H1 (cell line): ENCODE results near the gene PI4KA. TPM values are rescaled to one million over a fixed set of nuclear protein-coding genes. Genes with fewer than 3 reads are reported as not detected.

ENCODE experiments used
- CTCF ChIA-PET: fragments of 300-600 bp; sonication (Branson Sonifier 250); formaldehyde crosslinking; loops from one replicate; lab custom pipeline; 2021; ENCODE audit not compliant: partially characterized antibody; lab: Charles Lee
- POLR2A ChIA-PET: fragments of 300-600 bp; sonication (Branson Sonifier 250); formaldehyde crosslinking; loops from one replicate; lab custom pipeline; 2021; ENCODE audit warnings: inconsistent platforms; ENCODE audit not compliant: partially characterized antibody; lab: Charles Lee
- DNase-seq, 2 experiments: peaks; one replicate each; pipeline versions ENCODE4 v3.0.0 to v3.0.0-alpha.2; 2010 to 2022; ENCODE audit warnings: low spot score in 2 of 2, low read depth in 1 of 2, mixed read lengths in 1 of 2
- FAIRE-seq: peaks from 2 replicates; lab custom pipeline; 2011; peaks lifted over from hg19 to GRCh38; lab: Jason Lieb, UNC
- H2AFZ ChIP-seq: 2 replicates; pipeline ENCODE4 v1.8.1; 2012; ENCODE audit warnings: low read length, inconsistent platforms
- H2AK5ac ChIP-seq: 2 replicates; pipeline ENCODE4 v1.6.1; 2013; ENCODE audit warnings: low read depth, low read length
- H2BK120ac ChIP-seq: replicated peaks from 2 replicates; pipeline ENCODE3; 2013; ENCODE audit warnings: low read depth, low read length, inconsistent platforms
- H2BK12ac ChIP-seq: 2 replicates; pipeline ENCODE4 v1.6.1; 2013; ENCODE audit warnings: low read depth, low read length
- H2BK15ac ChIP-seq: 2 replicates; pipeline ENCODE4 v1.6.1; 2013; ENCODE audit warnings: low read length
- H2BK20ac ChIP-seq: 2 replicates; pipeline ENCODE4 v1.6.1; 2013; ENCODE audit warnings: low read length
- H2BK5ac ChIP-seq: 2 replicates; pipeline ENCODE4 v1.6.1; 2013; ENCODE audit warnings: low read depth, low read length
- H3K14ac ChIP-seq: 2 replicates; pipeline ENCODE4 v1.6.1; 2013; ENCODE audit warnings: inconsistent platforms; ENCODE audit not compliant: insufficient read length
- H3K18ac ChIP-seq: 2 replicates; pipeline ENCODE4 v1.6.1; 2013; ENCODE audit warnings: low read length; ENCODE audit errors: extremely low read depth
- H3K23ac ChIP-seq: 2 replicates; pipeline ENCODE4 v1.6.1; 2013; ENCODE audit warnings: inconsistent platforms; ENCODE audit not compliant: insufficient read length
- H3K23me2 ChIP-seq: 2 replicates; pipeline ENCODE4 v1.6.1; 2013; ENCODE audit warnings: low read depth, low read length
- H3K27ac ChIP-seq: 2 replicates; pipeline ENCODE4 v1.6.1; 2011; ENCODE audit warnings: low read depth, low read length, inconsistent platforms
- H3K27me3 ChIP-seq, 4 experiments: replicated peaks in 1 of 4; 1 replicate in 1 of 4; 2 replicates in 3 of 4; pipeline versions ENCODE4 v1.6.1 to v1.8.1; 2011 to 2013; ENCODE audit warnings: low read length in 3 of 4, mild to moderate bottlenecking in 3 of 4, inconsistent platforms in 2 of 4, mixed read lengths in 2 of 4, moderate library complexity in 1 of 4; ENCODE audit not compliant: control insufficient read depth in 3 of 4, insufficient read depth in 3 of 4; ENCODE audit errors: extremely low read depth in 1 of 4
- H3K36me3 ChIP-seq, 4 experiments: 2 replicates each; pipeline versions ENCODE4 v1.6.1 to v1.8.1; 2011 to 2013; ENCODE audit warnings: mild to moderate bottlenecking in 4 of 4, low read length in 3 of 4, moderate library complexity in 2 of 4, control low read depth in 1 of 4, inconsistent platforms in 1 of 4; ENCODE audit not compliant: insufficient read depth in 4 of 4, control insufficient read depth in 2 of 4
- H3K4ac ChIP-seq: replicated peaks from 2 replicates; pipeline ENCODE3; 2013; ENCODE audit warnings: low read length, low read depth, mixed read lengths, inconsistent platforms; ENCODE audit not compliant: insufficient read length
- H3K4me1 ChIP-seq, 4 experiments: replicated peaks in 1 of 4; 1 replicate in 1 of 4; 2 replicates in 3 of 4; pipeline versions ENCODE4 v1.6.1 to v1.8.1; 2011 to 2013; ENCODE audit warnings: low read length in 3 of 4, inconsistent platforms in 2 of 4, mixed read lengths in 1 of 4; ENCODE audit not compliant: insufficient read depth in 4 of 4, control insufficient read depth in 3 of 4
- H3K4me2 ChIP-seq, 2 experiments: 2 replicates each; pipeline versions ENCODE4 v1.6.1 to v1.8.1; 2011 to 2013; ENCODE audit warnings: low read depth in 2 of 2, low read length in 2 of 2, control low read depth in 1 of 2, inconsistent platforms in 1 of 2, mild to moderate bottlenecking in 1 of 2; ENCODE audit not compliant: insufficient read depth in 1 of 2
- H3K4me3 ChIP-seq, 4 experiments: fragments of 200-600, 300-600 bp in 1 of 4; sonication (generic), shearing (Covaris generic), sonication (Bioruptor Twin) in 1 of 4; 2 replicates each; pipeline versions ENCODE4 v1.5.1 to v1.8.1; 2011 to 2016; ENCODE audit warnings: low read length in 4 of 4, low read depth in 3 of 4, control low read depth in 2 of 4, inconsistent platforms in 2 of 4, mild to moderate bottlenecking in 2 of 4, mixed read lengths in 1 of 4, moderate library complexity in 1 of 4; ENCODE audit not compliant: insufficient read depth in 2 of 4; ENCODE audit errors: extremely low read depth in 1 of 4
- H3K56ac ChIP-seq: replicated peaks from 2 replicates; pipeline ENCODE3; 2013; ENCODE audit warnings: low read depth, mild to moderate bottlenecking, mixed read lengths, low read length, inconsistent platforms; ENCODE audit not compliant: insufficient read length
- H3K79me1 ChIP-seq: 2 replicates; pipeline ENCODE4 v1.6.1; 2013; ENCODE audit warnings: low read depth, low read length, control low read depth
- H3K79me2 ChIP-seq, 2 experiments: 2 replicates each; pipeline versions ENCODE4 v1.6.1 to v1.8.1; 2012 to 2013; ENCODE audit warnings: low read length in 2 of 2, mild to moderate bottlenecking in 2 of 2, inconsistent platforms in 1 of 2; ENCODE audit not compliant: insufficient read depth in 2 of 2, control insufficient read depth in 1 of 2
- H3K9ac ChIP-seq, 4 experiments: replicated peaks in 1 of 4; 1 replicate in 1 of 4; 2 replicates in 3 of 4; pipeline versions ENCODE4 v1.6.1 to v1.8.1; 2011 to 2013; ENCODE audit warnings: low read depth in 3 of 4, low read length in 3 of 4, control low read depth in 2 of 4, mild to moderate bottlenecking in 2 of 4, moderate library complexity in 2 of 4, inconsistent platforms in 1 of 4; ENCODE audit errors: extremely low read depth in 1 of 4
- H3K9me3 ChIP-seq, 2 experiments: 2 replicates each; pipeline versions ENCODE4 v1.6.1 to v1.8.1; 2012 to 2013; ENCODE audit warnings: mild to moderate bottlenecking in 2 of 2, moderate library complexity in 2 of 2, control low read depth in 1 of 2, inconsistent platforms in 1 of 2, low read depth in 1 of 2, low read length in 1 of 2, mixed read lengths in 1 of 2; ENCODE audit not compliant: insufficient read depth in 2 of 2
- H4K20me1 ChIP-seq, 2 experiments: replicated peaks in 1 of 2; 2 replicates each; pipeline versions ENCODE3 to v1.8.1; 2011 to 2013; ENCODE audit warnings: inconsistent platforms in 2 of 2, low read length in 2 of 2, mild to moderate bottlenecking in 1 of 2; ENCODE audit not compliant: insufficient read depth in 2 of 2, control insufficient read depth in 1 of 2
- H4K5ac ChIP-seq: 2 replicates; pipeline ENCODE4 v1.6.1; 2013; ENCODE audit warnings: low read length, low read depth, mixed read lengths, inconsistent platforms; ENCODE audit not compliant: insufficient read length
- H4K8ac ChIP-seq: 2 replicates; pipeline ENCODE4 v1.8.0; 2013; ENCODE audit warnings: mild to moderate bottlenecking, moderate library complexity, low read length, inconsistent platforms; ENCODE audit not compliant: insufficient read depth; ENCODE audit errors: extremely low read depth
- H4K91ac ChIP-seq: replicated peaks from 2 replicates; pipeline ENCODE3; 2013; ENCODE audit warnings: low read length, mixed read lengths, inconsistent platforms; ENCODE audit not compliant: insufficient read length
- CBX8 ChIP-seq: fragments of 300-800, 300-1000 bp; sonication (generic); IDR thresholded peaks from 2 replicates; pipeline ENCODE4 v1.7.1; 2016; ENCODE audit warnings: low read depth, low read length, borderline replicate concordance
- POLR2A ChIP-seq, 2 experiments: IDR thresholded peaks; 1 replicate in 1 of 2; 2 replicates in 1 of 2; pipeline ENCODE4 v1.6.1; 2011; ENCODE audit warnings: low read depth in 2 of 2, low read length in 2 of 2, mild to moderate bottlenecking in 2 of 2; ENCODE audit errors: control extremely low read depth in 1 of 2
- RNF2 ChIP-seq: fragments of 200-900, 300-1000 bp; sonication (generic); IDR thresholded peaks from 2 replicates; pipeline ENCODE4 v1.7.1; 2016; ENCODE audit warnings: borderline replicate concordance, low read depth, mild to moderate bottlenecking, antibody characterized with exemption, low read length; ENCODE audit not compliant: poor library complexity, severe bottlenecking; ENCODE audit errors: missing control alignments
- SP1 ChIP-seq: IDR thresholded peaks from 2 replicates; pipeline ENCODE4 v1.6.1; 2011; ENCODE audit warnings: low read depth, low read length
- SRF ChIP-seq: IDR thresholded peaks from 2 replicates; pipeline ENCODE4 v1.6.1; 2011; ENCODE audit warnings: mild to moderate bottlenecking, low read depth, low read length, moderate library complexity
- TAF7 ChIP-seq: optimal IDR thresholded peaks from 2 replicates; pipeline ENCODE3; 2011; ENCODE audit warnings: low read depth, mild to moderate bottlenecking, inconsistent platforms, low read length, moderate library complexity, borderline replicate concordance
- USF2 ChIP-seq: IDR thresholded peaks from 2 replicates; pipeline ENCODE4 v1.6.1; 2011; ENCODE audit warnings: low read length, improper control_type of control experiment
- WGBS, 2 experiments: shearing (Covaris generic) in 1 of 2; methylation state at CpG; one replicate each; pipeline versions ENCODE4 v1.1.6 to v1.1.7; 2013 to 2015; ENCODE audit warnings: low lambda C conversion rate in 2 of 2, mixed read lengths in 2 of 2, inconsistent platforms in 1 of 2, low coverage in 1 of 2, missing lambda C conversion rate in 1 of 2; ENCODE audit not compliant: insufficient replicate concordance in 2 of 2, insufficient coverage in 1 of 2, insufficient read length in 1 of 2; ENCODE audit errors: extremely low coverage in 1 of 2, missing lambda C conversion rate in 1 of 2; 5-methylcytosine and 5-hydroxymethylcytosine counted together
- polyA plus RNA-seq, 7 experiments: library from polyadenylated mRNA; depleted of rRNA in 3 of 7; stranded (reverse) in 5 of 7; unstranded in 2 of 7; fragments of >200 nt in 5 of 7; fragments of 200-250 nt in 2 of 7; gene quantifications; 1 replicate in 5 of 7; 2 replicates in 1 of 7; 4 replicates in 1 of 7; pipeline versions ENCODE4 v1.2.1 to v1.2.3, GENCODE V29; 2011 to 2013; ENCODE audit warnings: missing spikeins in 2 of 7, mixed read lengths in 2 of 7
- total RNA-seq: library from RNA; stranded (reverse); fragmentation: NEBNext Ultra II Directional; extraction: Animal tissue kit (Norgen Biotek cat#: 25700); gene quantifications from 2 replicates; pipeline ENCODE4 v1.2.1, GENCODE V29; 2021

PI4KA gene
- total and polyA plus RNA-seq, 2 of the 8 experiments (the other 6 are each of a cell fraction or from before 2014, with no cell fraction given) = 22.5 to 37.7 TPM

- ChIA-PET POLR2A (no interaction called here), CTCF (interaction anchor here (0.6 to 2.3 kb wide), 5 partner anchors 10 to 41 kb away, joined by 3 to 10 read pairs (median 5); partner anchors contain the start of gene SERPIND1)
- WGBS, 2 experiments = 91% methylated on average over 7 of the region's 7 CpGs; no CpG with 5 or more reads in 1 of the 2 experiments
- Histone ChIP-seq H3K23me2 (no peaks in the 10 kb centered on the region), H3K9ac (no peak overlapping the region), H3K56ac (no peak overlapping the region), H2BK5ac (no peak overlapping the region), H3K23ac (no peak overlapping the region), H4K8ac (no peak overlapping the region), H3K79me1 (no peaks in the 10 kb centered on the region), H2BK120ac (no peak overlapping the region), H3K27me3 (no peaks in the 10 kb centered on the region), H2AFZ (no peak overlapping the region), H3K9me3 (no peaks in the 10 kb centered on the region), H2BK15ac (no peak overlapping the region), H2BK12ac (no peak overlapping the region), H3K36me3 (peaks cover 0 to 8% (median 3%) of the 10 kb centered on the region in 4 experiments; a peak in 4 of 8 replicates), H2AK5ac (no peak overlapping the region), H3K4me3 (no peak overlapping the region), H4K91ac (no peak overlapping the region), H3K27ac (no peak overlapping the region), H2BK20ac (no peak overlapping the region), H3K79me2 (no peaks in the 10 kb centered on the region), H3K4me2 (no peak overlapping the region), H3K4ac (no peak overlapping the region), H3K18ac (no peak overlapping the region), H3K4me1 (no peaks in the 10 kb centered on the region), H4K5ac (no peak overlapping the region), H4K20me1 (peaks cover 2 to 4% of the 10 kb centered on the region in 2 experiments), H3K14ac (no peak overlapping the region)
- FAIRE-seq (no peak), DNase-seq (no peak)
- TF ChIP-seq TAF7 = no peak
- no peak for TF ChIP-seq CBX8
- no peak for TF ChIP-seq RNF2
- no peak for TF ChIP-seq POLR2A (IDR thresholded peaks at IDR 0.05; ENCODE audit: control extremely low read depth in 1 of 2, low read depth in 2 of 2, low read length in 2 of 2)
- TF ChIP-seq SP1 = no peak
- TF ChIP-seq SRF = no peak
- no peak for TF ChIP-seq USF2
Measured at GRCh38 chr22:20762233-20762796, 96.3 kb downstream of the PI4KA start.
